Loucy (cell line): ENCODE measurements around the gene SPSB4.

Experiments used
- EZH2phosphoT487 ChIP-seq: fragments of 200-600 bp; IDR thresholded peaks from 2 replicates; pipeline ENCODE4 v1.6.1; 2018; ENCODE audit warnings: antibody characterized with exemption, mild to moderate bottlenecking, moderate library complexity, borderline replicate concordance
- TF ChIP-seq, protein P1 (sequence below): fragments of 200-600 bp; sonication (generic); conservative IDR thresholded peaks from 2 replicates; pipeline ENCODE4 v1.5.1; 2014; ENCODE audit warnings: mild to moderate bottlenecking, antibody characterized with exemption, low read length

- TF ChIP-seq, protein P1, sequence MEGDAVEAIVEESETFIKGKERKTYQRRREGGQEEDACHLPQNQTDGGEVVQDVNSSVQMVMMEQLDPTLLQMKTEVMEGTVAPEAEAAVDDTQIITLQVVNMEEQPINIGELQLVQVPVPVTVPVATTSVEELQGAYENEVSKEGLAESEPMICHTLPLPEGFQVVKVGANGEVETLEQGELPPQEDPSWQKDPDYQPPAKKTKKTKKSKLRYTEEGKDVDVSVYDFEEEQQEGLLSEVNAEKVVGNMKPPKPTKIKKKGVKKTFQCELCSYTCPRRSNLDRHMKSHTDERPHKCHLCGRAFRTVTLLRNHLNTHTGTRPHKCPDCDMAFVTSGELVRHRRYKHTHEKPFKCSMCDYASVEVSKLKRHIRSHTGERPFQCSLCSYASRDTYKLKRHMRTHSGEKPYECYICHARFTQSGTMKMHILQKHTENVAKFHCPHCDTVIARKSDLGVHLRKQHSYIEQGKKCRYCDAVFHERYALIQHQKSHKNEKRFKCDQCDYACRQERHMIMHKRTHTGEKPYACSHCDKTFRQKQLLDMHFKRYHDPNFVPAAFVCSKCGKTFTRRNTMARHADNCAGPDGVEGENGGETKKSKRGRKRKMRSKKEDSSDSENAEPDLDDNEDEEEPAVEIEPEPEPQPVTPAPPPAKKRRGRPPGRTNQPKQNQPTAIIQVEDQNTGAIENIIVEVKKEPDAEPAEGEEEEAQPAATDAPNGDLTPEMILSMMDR = no peak
- TF ChIP-seq EZH2phosphoT487 = no peak
Observed at GRCh38 chr3:141057436-141057835, 6.3 kb downstream of the SPSB4 start.
